GM18517 (cell line): ENCODE measurements around the gene PDGFRB.

Source experiments
- ATAC-seq: cut with Tn5 transposase; IDR thresholded peaks from one replicate; pipeline ENCODE4 v1.9.1; 2021; ENCODE audit warnings: mild to moderate bottlenecking, moderate library complexity; ENCODE audit not compliant: unreplicated experiment

The PDGFRB gene

GRCh38 chr5:150133581-150134197 is 22.0 kb downstream of the PDGFRB start:
- ATAC-seq, result no peak

- ATAC-seq, result no peak
Measured at GRCh38 chr5:150132740-150133139, 22.9 kb downstream of the PDGFRB start.

GRCh38 chr5:150131978-150132694 is 23.5 kb downstream of the PDGFRB start:
- ATAC-seq, result no peak

GRCh38 chr5:150131461-150131860 is 24.2 kb downstream of the PDGFRB start:
- no peak for ATAC-seq

- ATAC-seq, result no peak
Measured at GRCh38 chr5:150130493-150130922, 25.1 kb downstream of the PDGFRB start.

GRCh38 chr5:150129813-150130492 is 25.7 kb downstream of the PDGFRB start:
- peak; percentile 63 for ATAC-seq

GRCh38 chr5:150129454-150129812 is 26.2 kb downstream of the PDGFRB start:
- ATAC-seq, result no peak

GRCh38 chr5:150126921-150127265 is 28.8 kb downstream of the PDGFRB start:
- ATAC-seq, result no peak

- ATAC-seq, result no peak
Measured at GRCh38 chr5:150126199-150126920, 29.3 kb downstream of the PDGFRB start.

- no peak for ATAC-seq
Measured at GRCh38 chr5:150125334-150125733, 30.3 kb downstream of the PDGFRB start.

GRCh38 chr5:150124596-150124995 is 31.0 kb downstream of the PDGFRB start:
- ATAC-seq, result no peak

GRCh38 chr5:150124111-150124557 is 31.5 kb downstream of the PDGFRB start:
- no peak for ATAC-seq

- no peak for ATAC-seq
Measured at GRCh38 chr5:150123542-150123941, 32.1 kb downstream of the PDGFRB start.

- ATAC-seq, result no peak
Measured at GRCh38 chr5:150122536-150123481, 32.8 kb downstream of the PDGFRB start.

GRCh38 chr5:150122158-150122510 is 33.5 kb downstream of the PDGFRB start:
- no peak for ATAC-seq

- no peak for ATAC-seq
Measured at GRCh38 chr5:150121448-150122157, 34.0 kb downstream of the PDGFRB start.

- ATAC-seq, result no peak
Measured at GRCh38 chr5:150120617-150121447, 34.8 kb downstream of the PDGFRB start.

- ATAC-seq, result no peak
Measured at GRCh38 chr5:150120062-150120441, 35.6 kb downstream of the PDGFRB start.
